HEK293 (cell line): ENCODE measurements around the gene FIGLA.

Experiments used
- TF ChIP-seq, protein P1 (sequence below): fragments of 450-650 bp; IDR thresholded peaks from 2 replicates; pipeline ENCODE4 v1.5.1; 2018; ENCODE audit warnings: missing biosample characterization, missing genetic modification characterization
- TF ChIP-seq, protein P2 (sequence below): fragments of 450-650 bp; formaldehyde crosslinking; IDR thresholded peaks from 2 replicates; pipeline ENCODE4 v1.5.1; 2016; ENCODE audit warnings: missing biosample characterization, missing genetic modification characterization

DNA sequence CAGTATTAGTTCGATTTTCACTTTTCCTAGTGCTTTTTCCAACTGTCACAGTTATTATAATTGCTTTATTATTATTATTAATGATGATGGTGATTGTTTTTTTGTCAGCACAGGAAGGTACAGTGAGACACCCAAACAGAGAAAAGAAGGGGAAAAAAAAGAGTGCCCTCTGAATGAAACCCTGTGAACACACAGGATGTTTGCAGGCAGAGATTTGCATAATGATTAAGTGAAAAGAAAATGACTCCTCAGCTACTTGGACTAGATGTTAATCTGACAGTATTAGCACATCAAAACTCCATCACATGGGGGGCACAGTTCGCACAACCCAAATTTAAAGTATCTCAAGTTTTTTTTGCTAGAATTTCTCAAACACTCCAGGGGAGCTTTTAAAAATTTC, 55.4 kb downstream of the FIGLA start:
- TF ChIP-seq, protein P1, sequence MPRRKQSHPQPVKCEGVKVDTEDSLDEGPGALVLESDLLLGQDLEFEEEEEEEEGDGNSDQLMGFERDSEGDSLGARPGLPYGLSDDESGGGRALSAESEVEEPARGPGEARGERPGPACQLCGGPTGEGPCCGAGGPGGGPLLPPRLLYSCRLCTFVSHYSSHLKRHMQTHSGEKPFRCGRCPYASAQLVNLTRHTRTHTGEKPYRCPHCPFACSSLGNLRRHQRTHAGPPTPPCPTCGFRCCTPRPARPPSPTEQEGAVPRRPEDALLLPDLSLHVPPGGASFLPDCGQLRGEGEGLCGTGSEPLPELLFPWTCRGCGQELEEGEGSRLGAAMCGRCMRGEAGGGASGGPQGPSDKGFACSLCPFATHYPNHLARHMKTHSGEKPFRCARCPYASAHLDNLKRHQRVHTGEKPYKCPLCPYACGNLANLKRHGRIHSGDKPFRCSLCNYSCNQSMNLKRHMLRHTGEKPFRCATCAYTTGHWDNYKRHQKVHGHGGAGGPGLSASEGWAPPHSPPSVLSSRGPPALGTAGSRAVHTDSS (tag by site-specific recombination), result no peak
- TF ChIP-seq, protein P2, sequence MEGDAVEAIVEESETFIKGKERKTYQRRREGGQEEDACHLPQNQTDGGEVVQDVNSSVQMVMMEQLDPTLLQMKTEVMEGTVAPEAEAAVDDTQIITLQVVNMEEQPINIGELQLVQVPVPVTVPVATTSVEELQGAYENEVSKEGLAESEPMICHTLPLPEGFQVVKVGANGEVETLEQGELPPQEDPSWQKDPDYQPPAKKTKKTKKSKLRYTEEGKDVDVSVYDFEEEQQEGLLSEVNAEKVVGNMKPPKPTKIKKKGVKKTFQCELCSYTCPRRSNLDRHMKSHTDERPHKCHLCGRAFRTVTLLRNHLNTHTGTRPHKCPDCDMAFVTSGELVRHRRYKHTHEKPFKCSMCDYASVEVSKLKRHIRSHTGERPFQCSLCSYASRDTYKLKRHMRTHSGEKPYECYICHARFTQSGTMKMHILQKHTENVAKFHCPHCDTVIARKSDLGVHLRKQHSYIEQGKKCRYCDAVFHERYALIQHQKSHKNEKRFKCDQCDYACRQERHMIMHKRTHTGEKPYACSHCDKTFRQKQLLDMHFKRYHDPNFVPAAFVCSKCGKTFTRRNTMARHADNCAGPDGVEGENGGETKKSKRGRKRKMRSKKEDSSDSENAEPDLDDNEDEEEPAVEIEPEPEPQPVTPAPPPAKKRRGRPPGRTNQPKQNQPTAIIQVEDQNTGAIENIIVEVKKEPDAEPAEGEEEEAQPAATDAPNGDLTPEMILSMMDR (tag by site-specific recombination), result no peak
